Esophagus squamous epithelium (tissue), 5 donors: Measurements from ENCODE around the gene TRIM66. TPM values are rescaled to one million over a fixed set of nuclear protein-coding genes. Genes with fewer than 3 reads are reported as not detected.

ENCODE experiments used
- DNase-seq: peaks from one replicate; lab custom pipeline; 2025; lab: John Stamatoyannopoulos, UW
- H3K27ac ChIP-seq, 4 donors: fragments of 200-600 bp; sonication (generic); one replicate each; pipeline ENCODE4 v1.5.1; 2016 to 2019; ENCODE audit warnings: mild to moderate bottlenecking in 1 of 4
- H3K27me3 ChIP-seq, 4 donors: fragments of 200-600 bp; sonication (generic); 1 replicate in 3 of 4; 2 replicates in 1 of 4; pipeline versions ENCODE4 v1.5.1 to v1.6.0; 2017 to 2021; ENCODE audit warnings: antibody characterized with exemption in 1 of 4
- H3K36me3 ChIP-seq, 3 donors: fragments of 200-600 bp; sonication (generic); one replicate each; pipeline ENCODE4 v1.5.1; 2016 to 2019
- H3K4me1 ChIP-seq, 3 donors: fragments of 200-600 bp; sonication (generic); one replicate each; pipeline ENCODE4 v1.5.1; 2017 to 2019
- H3K4me3 ChIP-seq, 4 donors: fragments of 200-600 bp; sonication (generic); 1 replicate in 3 of 4; 2 replicates in 1 of 4; pipeline ENCODE4 v1.5.1; 2016 to 2019; ENCODE audit warnings: mild to moderate bottlenecking in 2 of 4, moderate library complexity in 1 of 4
- H3K9me3 ChIP-seq, 3 donors: fragments of 200-600 bp; sonication (generic); one replicate each; pipeline ENCODE4 v1.5.1; 2016 to 2019
- CTCF ChIP-seq, 6 experiments: fragments of 450-650 bp in 4 of 6; fragments of 200-600 bp in 2 of 6; sonication (generic) in 2 of 6; IDR thresholded peaks; one replicate each; pipeline ENCODE4 v1.5.1; 2016 to 2019; ENCODE audit warnings: antibody characterized with exemption in 6 of 6, mild to moderate bottlenecking in 4 of 6, moderate library complexity in 4 of 6
- POLR2A ChIP-seq, 4 donors: fragments of 450-650 bp; IDR thresholded peaks; one replicate each; pipeline ENCODE4 v1.6.1; 2017; ENCODE audit warnings: antibody characterized with exemption in 4 of 4, mild to moderate bottlenecking in 4 of 4, moderate library complexity in 3 of 4
- WGBS, 2 donors: methylation state at CpG; one replicate each; pipeline ENCODE4 v1.1.5; 2018; 5-methylcytosine and 5-hydroxymethylcytosine counted together
- intact Hi-C: fragments of 100-400 bp; cut with DNase I; formaldehyde crosslinking; loops from one replicate; pipeline ENCODE4 v1.15.0; 2022
- total RNA-seq, 4 donors: library from RNA; depleted of rRNA; stranded (reverse); fragments of >200 nt; gene quantifications; one replicate each; pipeline ENCODE4 v1.1.0, GENCODE V29; 2016
- donor health status: DM: yes; HTN: yes; CAD: no.

The TRIM66 gene
- total RNA-seq, 4 donors from 2014 or later: 4.5 to 5.5 (median 4.8) TPM

GRCh38 chr11:8593935-8594909 lies 88.2 kb downstream of the TRIM66 start, which contains the start of gene STK33:
Gene STK33, minus strand, starts transcription at chr11:8594228. Its CDS starts 119,323 bp downstream, at chr11:8474905.
- intact Hi-C loops: no loop called here
- H3K4me1 ChIP-seq: peaks cover 11 to 14% (median 12%) of the 10 kb centered on the region in 3 donors
- WGBS, 2 donors: 15 to 24% methylated on average over 14 to 19 of the region's 55 CpGs
- no peak within 1 kb of the TSS for H3K27ac ChIP-seq
- DNase-seq: no peak
- TF ChIP-seq POLR2A (IDR thresholded peaks at IDR 0.05) (no peak), CTCF (IDR thresholded peaks at IDR 0.05) (no peak)
- H3K4me3 ChIP-seq: peak within 1 kb of the TSS; percentile 20 to 71 (median 48)
- no peaks in the 10 kb centered on the region for H3K36me3 ChIP-seq
- H3K27me3 ChIP-seq: peaks cover 0 to 44% (median 0%) of the 10 kb centered on the region in 4 donors
- H3K9me3 ChIP-seq: no peaks in the 10 kb centered on the region

GRCh38 chr11:8593455-8593854 lies 89.0 kb downstream of the TRIM66 start:
- intact Hi-C loops: no loop called here
- no peak for DNase-seq

GRCh38 chr11:8587915-8588314 lies 94.5 kb downstream of the TRIM66 start:
- Histone ChIP-seq H3K9me3 (peaks cover 0 to 4% (median 0%) of the 10 kb centered on the region in 3 donors), H3K36me3 (no peaks in the 10 kb centered on the region), H3K4me1 (no peaks in the 10 kb centered on the region), H3K27ac (no peak overlapping the region), H3K27me3 (peaks cover 0 to 13% (median 0%) of the 10 kb centered on the region in 4 donors), H3K4me3 (no peak overlapping the region)
- no peak for TF ChIP-seq POLR2A (IDR thresholded peaks at IDR 0.05)
- no peak for TF ChIP-seq CTCF (IDR thresholded peaks at IDR 0.05)
- no peak for DNase-seq
- intact Hi-C loops: no loop called here

More at GRCh38 chr11:8593455-8593854, 89.0 kb downstream of the TRIM66 start:
- TF ChIP-seq CTCF (IDR thresholded peaks at IDR 0.05) (no peak), POLR2A (IDR thresholded peaks at IDR 0.05) (no peak)
- 26 to 30% methylated on average over 7 of the region's 7 CpGs for WGBS, 2 donors
- no peaks in the 10 kb centered on the region for H3K9me3 ChIP-seq
- H3K36me3 ChIP-seq: no peaks in the 10 kb centered on the region
- no peak overlapping the region for H3K27ac ChIP-seq
- peak overlapping the region; percentile 20 to 71 (median 48) for H3K4me3 ChIP-seq
- H3K4me1 ChIP-seq: peaks cover 11 to 14% (median 12%) of the 10 kb centered on the region in 3 donors
- peaks cover 0 to 44% (median 0%) of the 10 kb centered on the region in 4 donors for H3K27me3 ChIP-seq

GRCh38 chr11:8586805-8587204 lies 95.7 kb downstream of the TRIM66 start:
- TF ChIP-seq CTCF (IDR thresholded peaks at IDR 0.05): no peak
- TF ChIP-seq POLR2A (IDR thresholded peaks at IDR 0.05): no peak
- H3K9me3 ChIP-seq: peaks cover 0 to 4% (median 0%) of the 10 kb centered on the region in 3 donors
- DNase-seq: no peak
- H3K36me3 ChIP-seq: no peaks in the 10 kb centered on the region
- peaks cover 0 to 2% (median 0%) of the 10 kb centered on the region in 4 donors for H3K27me3 ChIP-seq
- intact Hi-C loops: no loop called here
- no peak overlapping the region for H3K27ac ChIP-seq
- H3K4me3 ChIP-seq: no peak overlapping the region
- WGBS, 2 donors: 77 to 83% methylated on average over 2 of the region's 2 CpGs
- no peaks in the 10 kb centered on the region for H3K4me1 ChIP-seq

GRCh38 chr11:8586184-8586583 lies 96.3 kb downstream of the TRIM66 start:
- peaks cover 0 to 4% (median 0%) of the 10 kb centered on the region in 3 donors for H3K9me3 ChIP-seq
- DNase-seq: no peak
- H3K27ac ChIP-seq: no peak overlapping the region
- TF ChIP-seq POLR2A (IDR thresholded peaks at IDR 0.05) (no peak), CTCF (IDR thresholded peaks at IDR 0.05) (no peak)
- H3K36me3 ChIP-seq: no peaks in the 10 kb centered on the region
- no peaks in the 10 kb centered on the region for H3K27me3 ChIP-seq
- no peak overlapping the region for H3K4me3 ChIP-seq
- H3K4me1 ChIP-seq: no peaks in the 10 kb centered on the region
- intact Hi-C loops: no loop called here
- 42 to 63% methylated on average over 1 of the region's 1 CpG for WGBS, 2 donors
